ENCODE measurements around the gene PACSIN1. TPM values are rescaled to one million over a fixed set of nuclear protein-coding genes. Genes with fewer than 3 reads are reported as not detected.

PACSIN1 gene
- total and polyA plus RNA-seq, 2 donors (not counting 3 experiments of a cell fraction or from before 2014, with no cell fraction given) = 0.03 TPM; not detected in 1

- dilution Hi-C loops (cut with MboI; ENCODE audit: extremely low pct_ligation_motif_present, low sequenced_read_pairs) (no loop called here), intact Hi-C loops (cut with micrococcal nuclease) (loop anchor here (5.0 kb wide), 1 partner anchor 35 kb away; no protein-coding TSS in a partner anchor)
- H4K20me1 ChIP-seq (replicated peaks; ENCODE audit: control insufficient read depth, extremely low read depth, insufficient read depth, low read length) = no peaks in the 10 kb centered on the region
- H3K27me3 ChIP-seq (ENCODE audit: control insufficient read depth in 2 of 2, insufficient read depth in 2 of 2, low read length in 2 of 2) = no peaks in the 10 kb centered on the region
- no peaks in the 10 kb centered on the region for H3K9me1 ChIP-seq (replicated peaks; ENCODE audit: control insufficient read depth, extremely low read depth, insufficient read depth, low read length)
- H3K79me2 ChIP-seq (ENCODE audit: control insufficient read depth, insufficient read depth, low read length) = no peaks in the 10 kb centered on the region
- POLR2A ChIA-PET = no interaction called here
- no peak overlapping the region for H3K27ac ChIP-seq (ENCODE audit: insufficient read depth, low read depth, low read length)
- FAIRE-seq = no peak
- H3K9ac ChIP-seq (replicated peaks; ENCODE audit: extremely low read depth, insufficient read depth, low read length) = no peak overlapping the region
- H2AFZ ChIP-seq (ENCODE audit: low read depth, low read length) = no peak overlapping the region
- no peak overlapping the region for H3K4me3 ChIP-seq (replicated peaks in 1 of 3; ENCODE audit: insufficient read depth in 1 of 3, low read depth in 1 of 3, low read length in 3 of 3)
- no peaks in the 10 kb centered on the region for H3K9me3 ChIP-seq (replicated peaks; ENCODE audit: control insufficient read depth, insufficient read depth, low read length)
- no peak for DNase-seq (ENCODE audit: low read depth, low spot score)
- TF ChIP-seq CTCF (IDR thresholded peaks at IDR 0.05; ENCODE audit: extremely low read depth in 1 of 2, insufficient read depth in 1 of 2, low read depth in 1 of 2, low read length in 2 of 2) (no peak), FOS (IDR thresholded peaks at IDR 0.05; ENCODE audit: borderline replicate concordance, insufficient read depth, low read length) (no peak), EZH2 (IDR thresholded peaks at IDR 0.05; ENCODE audit: borderline replicate concordance, low read depth, low read length, severe bottlenecking) (no peak), MYC (IDR thresholded peaks at IDR 0.05; ENCODE audit: low read depth, low read length) (no peak), POLR2A (IDR thresholded peaks at IDR 0.05; ENCODE audit: low read depth, low read length) (no peak), MAX (IDR thresholded peaks at IDR 0.05; ENCODE audit: insufficient read depth, insufficient read length) (no peak), GATA2 (IDR thresholded peaks at IDR 0.05; ENCODE audit: insufficient read depth, insufficient read length, low read depth, low read length) (no peak), JUN (IDR thresholded peaks at IDR 0.05; ENCODE audit: borderline replicate concordance, insufficient read depth, insufficient read length, low read depth) (no peak), POLR2AphosphoS5 (IDR thresholded peaks at IDR 0.05; ENCODE audit: insufficient read depth, low read depth, low read length) (no peak)
- H3K4me1 ChIP-seq (ENCODE audit: control insufficient read depth, extremely low read depth, insufficient read depth, low read length) = peaks cover 5% of the 10 kb centered on the region
- no TSS peak for BruUV-seq (replicated peaks)
- CTCF ChIA-PET = interaction anchor here (1.2 kb wide), 1 partner anchor 425 kb away, joined by 3 read pairs; no protein-coding TSS in a partner anchor
- no peaks in the 10 kb centered on the region for H3K36me3 ChIP-seq (ENCODE audit: control insufficient read depth in 2 of 2, extremely low read depth in 1 of 2, insufficient read depth in 2 of 2, low read length in 2 of 2)
- no peak overlapping the region for H3K4me2 ChIP-seq (ENCODE audit: insufficient read depth, low read length)
Measured at GRCh38 chr6:34562350-34562749, 96.5 kb downstream of the PACSIN1 start.

Data from endothelial cell of umbilical vein (primary cell).